Endometrial microvascular endothelial cells (primary cell): Measurements from ENCODE around the gene VWA5A. TPM values are rescaled to one million over a fixed set of nuclear protein-coding genes. Genes with fewer than 3 reads are reported as not detected.

Experiments
- in situ Hi-C: cut with HindIII; loops from 2 replicates; pipeline ENCODE4 v1.10.0; 2017; ENCODE audit warnings: low sequenced_read_pairs, low pct_unique_long_range_greater_than_20kb; ENCODE audit errors: inconsistent ontology term
- total RNA-seq: library from RNA; depleted of rRNA; stranded (reverse); fragments of >200 nt; gene quantifications from one replicate; pipeline ENCODE4 v1.2.3, GENCODE V29; 2015; ENCODE audit errors: inconsistent ontology term

The VWA5A gene
- total RNA-seq, 1 donor from 2014 or later = 19.7 TPM

DNA sequence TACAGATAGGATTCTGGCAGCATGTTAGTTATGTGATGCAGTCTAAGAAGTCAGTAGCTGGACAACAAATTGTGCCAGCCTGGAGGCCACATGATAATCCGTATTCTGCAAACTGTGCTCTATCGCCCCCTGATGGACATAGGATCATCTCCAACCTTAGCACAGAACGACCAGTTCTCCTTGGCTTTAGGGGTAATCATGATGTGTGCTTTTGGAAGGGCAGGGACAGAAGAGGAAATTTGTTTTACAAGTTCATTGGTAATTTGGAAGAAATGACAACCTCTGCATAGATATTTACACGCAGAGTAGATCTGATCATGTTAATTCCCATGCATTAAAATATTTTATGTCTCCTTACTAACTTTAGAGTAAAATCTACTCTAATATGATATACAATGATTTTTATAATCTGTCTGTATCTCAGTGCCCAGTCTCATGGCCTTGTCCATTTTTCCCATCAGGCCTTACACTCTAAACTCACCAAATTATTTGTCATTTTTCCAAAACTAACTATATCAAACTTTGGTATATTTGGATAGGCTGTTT, 80.0 kb downstream of the VWA5A start:
- in situ Hi-C loops = no loop called here

Other genes starting within 250 kb of the VWA5A start
- not detected for gene TMEM225, start 229.8 kb upstream of the VWA5A start, total RNA-seq
- gene OR8D4, start 213.3 kb upstream of the VWA5A start, total RNA-seq = not detected
- gene OR4D5, start 175.8 kb upstream of the VWA5A start, total RNA-seq = not detected
- not detected for gene OR6T1, start 171.6 kb upstream of the VWA5A start, total RNA-seq
- gene OR10S1, start 137.7 kb upstream of the VWA5A start, total RNA-seq = not detected
- not detected for gene OR10G6, start 120.3 kb upstream of the VWA5A start, total RNA-seq
- gene OR10G4, start 102.5 kb upstream of the VWA5A start, total RNA-seq = not detected
- gene OR10G9, start 92.4 kb upstream of the VWA5A start, total RNA-seq = not detected
- not detected for gene OR10G8, start 88.7 kb upstream of the VWA5A start, total RNA-seq
- not detected for gene OR10G7, start 74.1 kb upstream of the VWA5A start, total RNA-seq
- gene OR10D3, start 67.9 kb downstream of the VWA5A start, total RNA-seq = not detected
- not detected for gene OR8G1, start 125.6 kb downstream of the VWA5A start, total RNA-seq
- not detected for gene OR8G5, start 140.9 kb downstream of the VWA5A start, total RNA-seq
- gene OR8D1, start 198.5 kb downstream of the VWA5A start, total RNA-seq = not detected
- not detected for gene OR8D2, start 204.7 kb downstream of the VWA5A start, total RNA-seq